Measurements from ENCODE around the gene PXN. TPM values are rescaled to one million over a fixed set of nuclear protein-coding genes. Genes with fewer than 3 reads are reported as not detected.
"Not testable (repeated sequence)": the region's sequence is repeated elsewhere in the genome, so short reads cannot be mapped to it uniquely, and the experiment has no call there.

Gene PXN
- total RNA-seq, 6 experiments from 2014 or later: 15.1 to 32.6 (median 24.1) TPM

DNA sequence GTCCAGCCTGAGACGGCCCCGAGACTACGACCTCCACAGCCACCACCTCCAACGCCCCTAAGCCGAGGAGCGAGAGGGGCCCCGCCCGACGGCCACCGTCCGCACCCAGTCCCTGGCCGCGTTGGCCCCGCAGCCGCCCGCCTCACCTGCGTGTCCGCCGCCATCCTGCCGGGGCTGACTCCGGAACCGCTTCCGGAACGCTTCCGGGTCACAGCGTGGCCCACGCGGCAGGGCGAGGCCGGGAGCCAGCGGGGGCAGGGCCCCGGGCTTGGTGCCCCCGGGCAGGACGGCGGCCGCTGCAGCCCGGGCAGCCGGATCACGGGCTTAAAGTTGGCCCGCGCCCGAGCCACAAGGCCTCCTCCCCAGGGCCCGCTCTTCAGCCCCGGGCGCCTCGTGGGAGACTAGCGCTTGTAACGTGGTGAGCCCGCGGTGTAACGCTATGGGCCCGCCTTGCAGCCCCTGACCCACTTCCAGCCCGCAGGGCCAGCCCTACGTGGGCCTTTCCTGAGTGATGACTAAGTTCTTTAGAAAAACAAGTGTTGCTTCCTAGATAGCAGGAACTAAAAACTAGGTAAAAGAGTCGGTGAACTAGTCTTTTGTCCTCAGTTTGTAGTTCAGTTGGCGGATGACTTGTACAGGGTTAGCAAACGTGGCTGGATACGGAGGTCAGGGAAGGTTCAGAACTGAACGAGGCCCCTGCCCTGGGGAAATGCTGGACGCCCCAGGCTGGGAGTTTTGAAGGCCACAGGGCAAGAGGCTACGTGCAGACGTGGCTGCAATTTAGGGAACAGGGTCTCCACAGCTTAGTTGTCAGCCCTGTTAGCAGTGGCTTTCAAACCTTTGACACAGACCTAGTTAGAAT is 70.8 kb downstream of the PXN start, which contains the start of gene GCN1:
Gene GCN1 (minus strand): TSS at position 182 of the 862 bp plus-strand sequence. CDS start 18 bp downstream, at position 164.
- H3K4me3 ChIP-seq: peak within 1 kb of the TSS; percentile 93 to 99 (median 98)
- peak; percentile 88 to 92 (median 90) for DNase-seq
- no peaks in the 10 kb centered on the region for H3K27me3 ChIP-seq
- TF ChIP-seq, protein P1, sequence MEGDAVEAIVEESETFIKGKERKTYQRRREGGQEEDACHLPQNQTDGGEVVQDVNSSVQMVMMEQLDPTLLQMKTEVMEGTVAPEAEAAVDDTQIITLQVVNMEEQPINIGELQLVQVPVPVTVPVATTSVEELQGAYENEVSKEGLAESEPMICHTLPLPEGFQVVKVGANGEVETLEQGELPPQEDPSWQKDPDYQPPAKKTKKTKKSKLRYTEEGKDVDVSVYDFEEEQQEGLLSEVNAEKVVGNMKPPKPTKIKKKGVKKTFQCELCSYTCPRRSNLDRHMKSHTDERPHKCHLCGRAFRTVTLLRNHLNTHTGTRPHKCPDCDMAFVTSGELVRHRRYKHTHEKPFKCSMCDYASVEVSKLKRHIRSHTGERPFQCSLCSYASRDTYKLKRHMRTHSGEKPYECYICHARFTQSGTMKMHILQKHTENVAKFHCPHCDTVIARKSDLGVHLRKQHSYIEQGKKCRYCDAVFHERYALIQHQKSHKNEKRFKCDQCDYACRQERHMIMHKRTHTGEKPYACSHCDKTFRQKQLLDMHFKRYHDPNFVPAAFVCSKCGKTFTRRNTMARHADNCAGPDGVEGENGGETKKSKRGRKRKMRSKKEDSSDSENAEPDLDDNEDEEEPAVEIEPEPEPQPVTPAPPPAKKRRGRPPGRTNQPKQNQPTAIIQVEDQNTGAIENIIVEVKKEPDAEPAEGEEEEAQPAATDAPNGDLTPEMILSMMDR (IDR thresholded peaks at IDR 0.05): no peak
- peak; percentile 91 for TF ChIP-seq POLR2A (IDR thresholded peaks at IDR 0.05)
- peak within 1 kb of the TSS; percentile 78 to 85 (median 83) for H3K27ac ChIP-seq
- no peaks in the 10 kb centered on the region for H3K9me3 ChIP-seq
- intact Hi-C loops (cut with DNase I): no loop called here
- WGBS (ENCODE audit: insufficient coverage, low coverage, low lambda C conversion rate, missing lambda C conversion rate): 0% methylated on average over 20 of the region's 62 CpGs
- peaks cover 0 to 31% (median 12%) of the 10 kb centered on the region in 4 donors for H3K4me1 ChIP-seq
- peaks cover 0 to 43% (median 28%) of the 10 kb centered on the region in 4 donors for H3K36me3 ChIP-seq
- peak; percentile 93 to 98 (median 95) for ATAC-seq

DNA sequence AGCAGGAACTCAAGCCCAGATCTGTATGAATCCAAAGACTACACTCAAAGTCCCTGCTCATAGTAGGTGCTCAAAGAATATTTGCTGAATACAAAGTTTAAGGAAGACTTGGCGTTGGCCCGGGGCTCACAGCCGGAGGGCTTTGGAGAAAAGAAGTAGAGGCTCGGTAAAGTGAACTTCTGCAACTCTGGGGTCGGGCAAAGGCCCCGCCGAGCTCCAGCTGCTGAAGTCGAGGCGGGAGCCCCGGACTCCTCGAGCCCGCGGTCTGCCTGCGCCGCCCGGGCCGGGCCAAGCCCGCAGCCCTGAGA is 71.3 kb downstream of the PXN start:
- no peak for DNase-seq
- Histone ChIP-seq H3K36me3 (peaks cover 0 to 43% (median 26%) of the 10 kb centered on the region in 4 donors), H3K9me3 (no peaks in the 10 kb centered on the region), H3K4me3 (peak overlapping the region; percentile 93 to 99 (median 98)), H3K27me3 (no peaks in the 10 kb centered on the region), H3K4me1 (peaks cover 0 to 25% (median 9%) of the 10 kb centered on the region in 4 donors), H3K27ac (peak overlapping the region; percentile 78 to 85 (median 83))
- intact Hi-C loops (cut with DNase I): no loop called here
- WGBS (ENCODE audit: insufficient coverage, low coverage, low lambda C conversion rate, missing lambda C conversion rate): 0% methylated on average over 3 of the region's 18 CpGs
- TF ChIP-seq POLR2A (IDR thresholded peaks at IDR 0.05): no peak
- TF ChIP-seq, protein P1 (IDR thresholded peaks at IDR 0.05): no peak
- peak in 1 of 4 donors; percentile 46 for ATAC-seq

DNA sequence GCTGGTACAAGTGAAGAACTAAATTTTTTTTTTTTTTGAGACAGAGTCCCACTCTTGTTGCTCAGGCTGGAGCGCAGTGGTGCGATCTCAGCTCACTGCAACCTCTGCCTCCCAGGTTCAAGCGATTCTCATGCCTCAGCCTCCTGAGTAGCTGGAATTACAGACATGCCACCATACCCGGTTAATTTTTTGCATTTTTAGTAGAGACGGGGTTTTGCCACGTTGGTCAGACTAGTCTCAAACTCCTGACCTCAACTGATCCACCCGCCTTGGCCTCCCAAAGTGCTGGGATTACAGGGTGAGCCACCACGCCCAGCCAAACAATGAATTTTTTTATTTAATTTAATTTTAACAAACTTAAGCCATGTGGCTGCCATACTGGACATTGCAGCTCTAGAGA is 72.2 kb downstream of the PXN start:
- peak overlapping the region in 2 of 3 donors; percentile 93 to 99 for H3K4me3 ChIP-seq
- intact Hi-C loops (cut with DNase I); DNase-seq; H3K27me3 ChIP-seq; ATAC-seq; H3K9me3 ChIP-seq; H3K27ac ChIP-seq: not testable (repeated sequence)
- peaks cover 0 to 21% (median 8%) of the 10 kb centered on the region in 4 donors for H3K4me1 ChIP-seq
- peaks cover 0 to 43% (median 23%) of the 10 kb centered on the region in 4 donors for H3K36me3 ChIP-seq
- WGBS (ENCODE audit: insufficient coverage, low coverage, low lambda C conversion rate, missing lambda C conversion rate): 86% methylated on average over 8 of the region's 8 CpGs

DNA sequence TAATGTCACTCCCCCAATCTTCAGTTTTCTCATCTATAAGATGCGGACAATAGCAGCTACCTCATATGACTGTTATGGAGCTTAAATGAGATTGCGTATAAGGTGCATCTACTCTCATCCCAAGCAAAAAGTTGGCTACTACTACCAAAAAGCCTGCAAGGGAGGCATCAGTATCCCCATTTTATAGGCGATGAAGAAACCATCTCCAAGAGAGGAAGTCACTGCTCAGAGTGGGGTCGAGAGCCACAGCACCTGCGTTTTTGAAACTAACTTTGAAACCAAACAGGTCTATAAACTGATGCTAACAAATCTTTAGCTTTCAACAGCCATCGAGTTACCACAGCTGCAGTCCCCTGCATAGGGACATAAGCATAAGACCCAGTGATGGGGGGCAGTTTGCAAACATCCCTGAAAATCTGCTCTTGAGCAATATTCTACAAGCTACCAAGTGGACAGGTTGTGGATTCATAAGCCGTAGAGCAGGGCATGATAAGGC is 74.5 kb downstream of the PXN start:
- Histone ChIP-seq H3K27me3 (no peaks in the 10 kb centered on the region), H3K4me1 (peaks cover 0 to 21% (median 8%) of the 10 kb centered on the region in 4 donors), H3K27ac (no peak overlapping the region), H3K4me3 (no peak overlapping the region), H3K36me3 (peaks cover 0 to 39% (median 22%) of the 10 kb centered on the region in 4 donors), H3K9me3 (no peaks in the 10 kb centered on the region)
- ATAC-seq (no peak), DNase-seq (no peak)
- WGBS (ENCODE audit: insufficient coverage, low coverage, low lambda C conversion rate, missing lambda C conversion rate): 88% methylated on average over 5 of the region's 7 CpGs
- no peak for TF ChIP-seq POLR2A (IDR thresholded peaks at IDR 0.05)
- TF ChIP-seq, protein P1 (IDR thresholded peaks at IDR 0.05): no peak
- intact Hi-C loops (cut with DNase I): no loop called here

DNA sequence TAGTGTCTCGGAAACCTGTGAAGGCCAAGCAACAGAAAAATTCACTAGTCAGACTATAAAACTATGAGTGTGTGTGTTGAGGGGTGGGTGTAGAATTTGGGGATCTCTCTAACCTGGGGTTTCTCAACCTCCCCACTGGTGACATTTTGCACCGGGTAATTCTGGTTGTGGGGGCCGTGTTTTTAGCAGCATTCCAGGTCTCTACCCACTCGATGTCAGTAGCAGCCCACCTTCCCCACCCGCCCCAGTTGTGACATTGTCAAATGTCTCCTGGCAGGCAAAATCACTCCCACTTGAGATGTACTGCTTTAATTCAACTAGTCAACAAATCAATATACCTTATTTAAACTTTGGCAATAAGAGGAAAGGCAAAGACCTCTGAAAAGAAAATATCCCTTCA is 75.1 kb downstream of the PXN start:
- intact Hi-C loops (cut with DNase I): no loop called here
- Histone ChIP-seq H3K9me3 (no peaks in the 10 kb centered on the region), H3K27me3 (no peaks in the 10 kb centered on the region), H3K36me3 (peaks cover 0 to 38% (median 22%) of the 10 kb centered on the region in 4 donors), H3K4me3 (no peak overlapping the region), H3K4me1 (peaks cover 0 to 16% (median 8%) of the 10 kb centered on the region in 4 donors), H3K27ac (no peak overlapping the region)
- WGBS (ENCODE audit: insufficient coverage, low coverage, low lambda C conversion rate, missing lambda C conversion rate): 90% methylated on average over 4 of the region's 5 CpGs
- TF ChIP-seq POLR2A (IDR thresholded peaks at IDR 0.05): no peak
- TF ChIP-seq, protein P1 (IDR thresholded peaks at IDR 0.05): no peak
- ATAC-seq (no peak), DNase-seq (no peak)

All from right lobe of liver (tissue), 6 donors.